Peyer's patch (tissue), 4 donors: ENCODE results near the gene DNAJB13.
"Not testable (repeated sequence)": the region's sequence is repeated elsewhere in the genome, so short reads cannot be mapped to it uniquely, and the experiment has no call there.

Source experiments
- POLR2A ChIP-seq, 2 donors: fragments of 450-650 bp; IDR thresholded peaks; one replicate each; pipeline ENCODE4 v1.5.1; 2017; ENCODE audit warnings: antibody characterized with exemption in 2 of 2, mild to moderate bottlenecking in 2 of 2, moderate library complexity in 2 of 2
- TF ChIP-seq, protein P1 (sequence below), 6 experiments: fragments of 450-650 bp in 4 of 6; fragments of 200-600 bp in 2 of 6; sonication (generic) in 1 of 6; IDR thresholded peaks; one replicate each; pipeline ENCODE4 v1.5.1; 2017 to 2019; ENCODE audit warnings: antibody characterized with exemption in 6 of 6, mild to moderate bottlenecking in 3 of 6, moderate library complexity in 1 of 6

DNA sequence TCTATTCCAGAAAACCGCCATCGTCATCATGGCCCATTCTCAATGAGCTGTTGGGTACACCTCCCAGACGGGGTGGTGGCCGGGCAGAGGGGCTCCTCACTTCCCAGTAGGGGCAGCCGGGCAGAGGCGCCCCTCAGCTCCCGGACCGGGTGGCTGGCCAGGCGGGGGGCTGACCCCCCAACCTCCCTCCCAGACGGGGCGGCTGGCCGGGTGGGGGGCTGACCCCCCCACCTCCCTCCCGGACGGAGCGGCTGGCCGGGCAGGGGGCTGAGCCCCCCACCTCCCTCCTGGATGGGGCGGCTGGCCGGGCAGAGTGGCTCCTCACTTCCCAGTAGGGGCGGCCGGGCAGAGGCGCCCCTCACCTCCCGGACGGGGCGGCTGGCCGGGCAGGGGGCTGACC, 14.8 kb upstream of the DNAJB13 start:
- not testable (repeated sequence) for TF ChIP-seq POLR2A (IDR thresholded peaks at IDR 0.05)
- TF ChIP-seq, protein P1, sequence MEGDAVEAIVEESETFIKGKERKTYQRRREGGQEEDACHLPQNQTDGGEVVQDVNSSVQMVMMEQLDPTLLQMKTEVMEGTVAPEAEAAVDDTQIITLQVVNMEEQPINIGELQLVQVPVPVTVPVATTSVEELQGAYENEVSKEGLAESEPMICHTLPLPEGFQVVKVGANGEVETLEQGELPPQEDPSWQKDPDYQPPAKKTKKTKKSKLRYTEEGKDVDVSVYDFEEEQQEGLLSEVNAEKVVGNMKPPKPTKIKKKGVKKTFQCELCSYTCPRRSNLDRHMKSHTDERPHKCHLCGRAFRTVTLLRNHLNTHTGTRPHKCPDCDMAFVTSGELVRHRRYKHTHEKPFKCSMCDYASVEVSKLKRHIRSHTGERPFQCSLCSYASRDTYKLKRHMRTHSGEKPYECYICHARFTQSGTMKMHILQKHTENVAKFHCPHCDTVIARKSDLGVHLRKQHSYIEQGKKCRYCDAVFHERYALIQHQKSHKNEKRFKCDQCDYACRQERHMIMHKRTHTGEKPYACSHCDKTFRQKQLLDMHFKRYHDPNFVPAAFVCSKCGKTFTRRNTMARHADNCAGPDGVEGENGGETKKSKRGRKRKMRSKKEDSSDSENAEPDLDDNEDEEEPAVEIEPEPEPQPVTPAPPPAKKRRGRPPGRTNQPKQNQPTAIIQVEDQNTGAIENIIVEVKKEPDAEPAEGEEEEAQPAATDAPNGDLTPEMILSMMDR (IDR thresholded peaks at IDR 0.05): not testable (repeated sequence)
